HepG2 (cell line): Measurements from ENCODE around the gene KXD1. TPM values are rescaled to one million over a fixed set of nuclear protein-coding genes. Genes with fewer than 3 reads are reported as not detected.

Experiments used
- ATAC-seq: fragments of 200-7000 bp; cut with Tn5 transposase; 3 replicates; pipeline ENCODE4 v1.9.1; 2020; ENCODE audit warnings: mild to moderate bottlenecking, moderate library complexity
- BruUV-seq: library from RNA; stranded (reverse); fragments of 400-500 nt; replicated peaks from 2 replicates; lab custom pipeline; 2021; lab: Mats Ljungman, UMichigan
- CTCF ChIA-PET: fragments of 300-600 bp; formaldehyde crosslinking; extraction: SDS; loops from one replicate; lab custom pipeline; 2021; ENCODE audit warnings: low total read pairs, inconsistent platforms, low intra/inter-chr PET ratio; lab: Yijun Ruan, JAX
- POLR2A ChIA-PET: fragments of 350-600 bp; sonication (Branson Sonifier 250); formaldehyde crosslinking; loops from one replicate; lab custom pipeline; 2020; ENCODE audit warnings: antibody characterized with exemption, inconsistent platforms; lab: Yijun Ruan, JAX
- DNase-seq: peaks from one replicate; pipeline ENCODE4 v3.0.0-alpha.2; 2015; ENCODE audit warnings: low spot score
- FAIRE-seq: peaks from 3 replicates; lab custom pipeline; 2011; peaks lifted over from hg19 to GRCh38; lab: Jason Lieb, UNC
- H2AFZ ChIP-seq: one replicate; pipeline ENCODE4 v1.6.1; 2011; ENCODE audit warnings: low read length, inconsistent platforms
- H3K27ac ChIP-seq: fragments of 300-600 bp; 3 replicates; pipeline ENCODE4 v1.8.0; 2011; ENCODE audit warnings: mixed run types, mild to moderate bottlenecking, mixed read lengths, low read length, inconsistent platforms; ENCODE audit not compliant: insufficient read depth; ENCODE audit errors: extremely low read length
- H3K27me3 ChIP-seq, 2 experiments: fragments of 200-600 bp in 1 of 2; 2 replicates in 1 of 2; 3 replicates in 1 of 2; pipeline versions ENCODE4 v1.6.0 to v1.8.0; 2011; ENCODE audit warnings: low read length in 2 of 2, mild to moderate bottlenecking in 2 of 2, moderate library complexity in 2 of 2, inconsistent platforms in 1 of 2; ENCODE audit not compliant: insufficient read depth in 2 of 2, control insufficient read depth in 1 of 2
- H3K36me3 ChIP-seq, 2 experiments: fragments of 200-600 bp in 1 of 2; replicated peaks in 1 of 2; 2 replicates in 1 of 2; 3 replicates in 1 of 2; pipeline versions ENCODE4 v1.5.1 to v1.8.0; 2011; ENCODE audit warnings: low read length in 2 of 2, inconsistent platforms in 1 of 2; ENCODE audit not compliant: insufficient read depth in 2 of 2, control insufficient read depth in 1 of 2
- H3K4me1 ChIP-seq: 2 replicates; pipeline ENCODE4 v1.5.1; 2012; ENCODE audit warnings: low read length, inconsistent platforms; ENCODE audit not compliant: insufficient read depth
- H3K4me2 ChIP-seq: 2 replicates; pipeline ENCODE4 v1.6.0; 2011; ENCODE audit warnings: low read depth, low read length, inconsistent platforms
- H3K4me3 ChIP-seq, 3 experiments: fragments of 200-600 bp in 1 of 3; sonication (generic), shearing (Covaris generic) in 1 of 3; replicated peaks in 1 of 3; 2 replicates each; pipeline ENCODE4 v1.5.1; 2011 to 2016; ENCODE audit warnings: low read length in 3 of 3, inconsistent platforms in 2 of 3, low read depth in 2 of 3, mild to moderate bottlenecking in 2 of 3, control low read depth in 1 of 3, mixed read lengths in 1 of 3; ENCODE audit not compliant: insufficient read depth in 1 of 3
- H3K79me2 ChIP-seq: one replicate; pipeline ENCODE4 v1.6.1; 2011; ENCODE audit warnings: low read length, inconsistent platforms; ENCODE audit not compliant: insufficient read depth
- H3K9ac ChIP-seq: 2 replicates; pipeline ENCODE4 v1.6.0; 2011; ENCODE audit warnings: mild to moderate bottlenecking, low read depth, low read length, inconsistent platforms; ENCODE audit not compliant: insufficient read depth
- H3K9me3 ChIP-seq: 2 replicates; pipeline ENCODE4 v1.5.1; 2012; ENCODE audit warnings: mild to moderate bottlenecking, low read length
- H4K20me1 ChIP-seq: 2 replicates; pipeline ENCODE4 v1.6.0; 2011; ENCODE audit warnings: inconsistent platforms, mild to moderate bottlenecking, low read length, moderate library complexity; ENCODE audit not compliant: insufficient read depth
- HOXA7 ChIP-seq: sonication (generic); formaldehyde crosslinking; IDR thresholded peaks from 2 replicates; pipeline ENCODE4 v1.8.1; 2022; ENCODE audit warnings: mild to moderate bottlenecking, missing genetic modification reagents, moderate library complexity
- NFKB2 ChIP-seq: sonication (generic); formaldehyde crosslinking; IDR thresholded peaks from 2 replicates; pipeline ENCODE4 v1.4.0; 2020; ENCODE audit warnings: missing genetic modification reagents, borderline replicate concordance
- SAP130 ChIP-seq: IDR thresholded peaks from 2 replicates; pipeline ENCODE4 v1.6.1; 2016; ENCODE audit warnings: low read depth
- SIN3A ChIP-seq: IDR thresholded peaks from 2 replicates; pipeline ENCODE4 v1.6.1; 2011; ENCODE audit warnings: low read depth, mild to moderate bottlenecking, control low read depth, low read length, borderline replicate concordance
- ZBTB8A ChIP-seq: sonication (generic); formaldehyde crosslinking; IDR thresholded peaks from 2 replicates; pipeline ENCODE4 v1.4.0; 2020; ENCODE audit warnings: mild to moderate bottlenecking, low read depth, missing genetic modification reagents, borderline replicate concordance
- ZKSCAN1 ChIP-seq: fragments of 150-350 bp; IDR thresholded peaks from 2 replicates; pipeline ENCODE4 v1.6.1; 2014; ENCODE audit warnings: low read length
- ZMYM3 ChIP-seq: sonication (generic); formaldehyde crosslinking; IDR thresholded peaks from 2 replicates; pipeline ENCODE4 v1.5.1; 2020; ENCODE audit warnings: mild to moderate bottlenecking, missing genetic modification reagents
- WGBS: methylation state at CpG from one replicate; pipeline ENCODE4 v1.1.6; 2017; ENCODE audit warnings: low lambda C conversion rate; 5-methylcytosine and 5-hydroxymethylcytosine counted together
- in situ Hi-C: cut with HindIII; loops from 2 replicates; pipeline ENCODE4 v1.10.0; 2017; ENCODE audit warnings: low pct_unique_long_range_greater_than_20kb; ENCODE audit not compliant: extremely low pct_ligation_motif_present
- intact Hi-C: fragments of 100-400 bp; cut with micrococcal nuclease; formaldehyde crosslinking; loops from one replicate; pipeline ENCODE4 v1.10.0; 2022; ENCODE audit not compliant: unreplicated experiment
- polyA plus RNA-seq, 8 experiments: library from polyadenylated mRNA; depleted of rRNA in 3 of 8; stranded (reverse) in 7 of 8; unstranded in 1 of 8; fragments of >200 nt; fragmentation: Illumina TruSeq in 4 of 8; extraction: Trizol in 4 of 8; gene quantifications; 2 replicates each; pipeline versions ENCODE4 v1.2.1 to v1.2.3, GENCODE V29; 2011 to 2016; ENCODE audit warnings: low read depth in 4 of 8, missing spikeins in 1 of 8, mixed read lengths in 1 of 8; ENCODE audit not compliant: insufficient read depth in 1 of 8
- total RNA-seq, 5 experiments: library from RNA; depleted of rRNA; stranded (reverse); fragments of >200 nt; fragmentation: Illumina TruSeq; extraction: Trizol; gene quantifications; 2 replicates each; pipeline ENCODE4 v1.2.3, GENCODE V29; 2016; ENCODE audit warnings: low read depth in 1 of 5
- TF ChIP-seq, protein P1 (sequence below): sonication (generic); formaldehyde crosslinking; IDR thresholded peaks from 2 replicates; pipeline ENCODE4 v1.4.0; 2020; ENCODE audit warnings: missing genetic modification reagents
- TF ChIP-seq, protein P2 (sequence below): sonication (generic); formaldehyde crosslinking; IDR thresholded peaks from 2 replicates; pipeline ENCODE4 v1.8.0; 2022; ENCODE audit warnings: missing genetic modification reagents, mild to moderate bottlenecking, borderline replicate concordance
- TF ChIP-seq, protein P3 (sequence below): sonication (generic); formaldehyde crosslinking; IDR thresholded peaks from 2 replicates; pipeline ENCODE4 v1.5.0; 2020; ENCODE audit warnings: mild to moderate bottlenecking, missing genetic modification reagents, moderate library complexity

Gene KXD1
- total and polyA plus RNA-seq, 2 of the 13 experiments (the other 11 are each of a cell fraction or from before 2014, with no cell fraction given), result 44.6 to 143 TPM

DNA sequence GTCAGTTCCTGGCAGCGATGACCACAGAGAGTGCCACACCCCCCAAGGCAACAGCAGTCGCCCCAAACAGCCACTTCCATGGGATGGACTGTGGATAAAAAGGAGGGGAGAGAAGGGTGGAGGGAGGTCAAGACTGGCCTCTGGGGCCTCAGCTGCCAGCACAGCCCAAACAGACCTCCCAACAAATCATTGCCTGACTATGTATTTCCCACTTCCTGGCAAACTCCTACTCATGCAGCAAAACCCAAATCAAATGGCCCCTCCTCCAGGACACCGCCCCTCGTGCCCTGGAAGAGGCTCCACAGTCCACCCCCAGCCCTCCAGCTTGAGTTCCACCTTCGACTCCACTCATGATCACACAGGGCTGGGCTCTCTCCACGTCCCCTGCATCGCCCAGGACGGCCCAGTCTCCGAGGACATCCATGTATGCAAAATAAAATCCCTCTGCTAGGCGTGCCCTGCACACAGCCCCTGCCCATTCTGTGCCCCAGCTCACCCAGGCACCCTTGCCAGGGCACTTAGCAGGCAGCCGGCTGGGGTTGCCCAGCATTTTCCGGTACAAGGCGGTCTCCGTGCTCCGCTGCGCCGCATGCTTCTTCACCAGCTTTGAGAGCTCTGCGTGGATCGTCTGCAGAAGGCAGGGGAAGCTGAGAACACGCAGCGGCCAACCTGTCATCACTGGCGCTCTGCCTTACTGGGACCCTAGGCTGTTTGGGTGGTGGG, 25.3 kb upstream of the KXD1 start (continued):
- TF ChIP-seq, protein P1, sequence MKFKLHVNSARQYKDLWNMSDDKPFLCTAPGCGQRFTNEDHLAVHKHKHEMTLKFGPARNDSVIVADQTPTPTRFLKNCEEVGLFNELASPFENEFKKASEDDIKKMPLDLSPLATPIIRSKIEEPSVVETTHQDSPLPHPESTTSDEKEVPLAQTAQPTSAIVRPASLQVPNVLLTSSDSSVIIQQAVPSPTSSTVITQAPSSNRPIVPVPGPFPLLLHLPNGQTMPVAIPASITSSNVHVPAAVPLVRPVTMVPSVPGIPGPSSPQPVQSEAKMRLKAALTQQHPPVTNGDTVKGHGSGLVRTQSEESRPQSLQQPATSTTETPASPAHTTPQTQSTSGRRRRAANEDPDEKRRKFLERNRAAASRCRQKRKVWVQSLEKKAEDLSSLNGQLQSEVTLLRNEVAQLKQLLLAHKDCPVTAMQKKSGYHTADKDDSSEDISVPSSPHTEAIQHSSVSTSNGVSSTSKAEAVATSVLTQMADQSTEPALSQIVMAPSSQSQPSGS (CRISPR knock-in tag), result no peak
- TF ChIP-seq NFKB2, result no peak
- no peak for TF ChIP-seq SIN3A
- TF ChIP-seq ZKSCAN1, result no peak
- TF ChIP-seq, protein P2, sequence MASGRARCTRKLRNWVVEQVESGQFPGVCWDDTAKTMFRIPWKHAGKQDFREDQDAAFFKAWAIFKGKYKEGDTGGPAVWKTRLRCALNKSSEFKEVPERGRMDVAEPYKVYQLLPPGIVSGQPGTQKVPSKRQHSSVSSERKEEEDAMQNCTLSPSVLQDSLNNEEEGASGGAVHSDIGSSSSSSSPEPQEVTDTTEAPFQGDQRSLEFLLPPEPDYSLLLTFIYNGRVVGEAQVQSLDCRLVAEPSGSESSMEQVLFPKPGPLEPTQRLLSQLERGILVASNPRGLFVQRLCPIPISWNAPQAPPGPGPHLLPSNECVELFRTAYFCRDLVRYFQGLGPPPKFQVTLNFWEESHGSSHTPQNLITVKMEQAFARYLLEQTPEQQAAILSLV (CRISPR knock-in tag), result no peak
- TF ChIP-seq SAP130 (CRISPR knock-in tag), result no peak
- TF ChIP-seq HOXA7, result no peak
- TF ChIP-seq, all 625 proteins: peak for 0

DNA sequence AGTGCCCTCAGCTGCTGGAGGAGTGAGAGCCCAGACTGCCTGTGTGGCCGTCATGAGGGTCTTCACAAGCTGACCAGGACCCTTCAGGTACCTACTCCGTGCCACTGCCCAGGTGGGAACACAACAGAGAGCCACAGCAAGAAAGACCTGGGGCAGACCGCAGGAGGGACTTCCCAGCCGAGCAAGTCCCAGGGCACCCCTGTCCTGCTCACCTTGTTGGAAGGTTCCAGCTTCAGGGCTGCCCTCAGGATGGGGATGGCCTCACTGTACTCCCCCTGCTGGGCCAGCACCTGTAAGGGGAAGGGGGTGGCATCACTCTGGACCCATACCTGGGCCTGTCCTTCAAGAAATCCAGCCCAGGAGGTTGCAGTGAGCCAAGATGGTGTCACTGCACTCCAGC, 24.6 kb upstream of the KXD1 start:
- no peak overlapping the region for H3K9ac ChIP-seq
- TF ChIP-seq ZMYM3 (CRISPR knock-in tag) (peak; percentile 69), ZBTB8A (CRISPR knock-in tag) (no peak)
- TF ChIP-seq, protein P3, sequence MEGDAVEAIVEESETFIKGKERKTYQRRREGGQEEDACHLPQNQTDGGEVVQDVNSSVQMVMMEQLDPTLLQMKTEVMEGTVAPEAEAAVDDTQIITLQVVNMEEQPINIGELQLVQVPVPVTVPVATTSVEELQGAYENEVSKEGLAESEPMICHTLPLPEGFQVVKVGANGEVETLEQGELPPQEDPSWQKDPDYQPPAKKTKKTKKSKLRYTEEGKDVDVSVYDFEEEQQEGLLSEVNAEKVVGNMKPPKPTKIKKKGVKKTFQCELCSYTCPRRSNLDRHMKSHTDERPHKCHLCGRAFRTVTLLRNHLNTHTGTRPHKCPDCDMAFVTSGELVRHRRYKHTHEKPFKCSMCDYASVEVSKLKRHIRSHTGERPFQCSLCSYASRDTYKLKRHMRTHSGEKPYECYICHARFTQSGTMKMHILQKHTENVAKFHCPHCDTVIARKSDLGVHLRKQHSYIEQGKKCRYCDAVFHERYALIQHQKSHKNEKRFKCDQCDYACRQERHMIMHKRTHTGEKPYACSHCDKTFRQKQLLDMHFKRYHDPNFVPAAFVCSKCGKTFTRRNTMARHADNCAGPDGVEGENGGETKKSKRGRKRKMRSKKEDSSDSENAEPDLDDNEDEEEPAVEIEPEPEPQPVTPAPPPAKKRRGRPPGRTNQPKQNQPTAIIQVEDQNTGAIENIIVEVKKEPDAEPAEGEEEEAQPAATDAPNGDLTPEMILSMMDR (CRISPR knock-in tag), result 0 out of 2 replicates have a peak, but pooled peaks have one; percentile 9
- CTCF ChIA-PET, result no interaction called here
- DNase-seq (no peak), FAIRE-seq (no peak), ATAC-seq (no peak)
- no peaks in the 10 kb centered on the region for H3K27me3 ChIP-seq
- no peaks in the 10 kb centered on the region for H3K9me3 ChIP-seq
- no peak overlapping the region for H3K4me3 ChIP-seq
- BruUV-seq, result no TSS peak
- POLR2A ChIA-PET, result no interaction called here
- no peak overlapping the region for H3K27ac ChIP-seq
- 100% methylated on average over 3 of the region's 4 CpGs for WGBS
- no peaks in the 10 kb centered on the region for H3K4me1 ChIP-seq
- in situ Hi-C loops, result no loop called here
- H4K20me1 ChIP-seq, result no peaks in the 10 kb centered on the region
- intact Hi-C loops, result no loop called here
- no peaks in the 10 kb centered on the region for H3K79me2 ChIP-seq
- H3K36me3 ChIP-seq, result peaks cover 0 to 19% of the 10 kb centered on the region in 2 experiments; a peak in 4 of 5 replicates
- H2AFZ ChIP-seq, result no peak overlapping the region
- H3K4me2 ChIP-seq, result no peak overlapping the region
